HepG2 (cell line): ENCODE data around the gene CD300LB. TPM values are rescaled to one million over a fixed set of nuclear protein-coding genes. Genes with fewer than 3 reads are reported as not detected.

Experiments used
- ARNT ChIP-seq: fragments of 450-650 bp; IDR thresholded peaks from 2 replicates; pipeline ENCODE4 v1.6.1; 2017
- ATF3 ChIP-seq: sonication (generic); formaldehyde crosslinking; IDR thresholded peaks from 2 replicates; pipeline ENCODE4 v1.4.0; 2020; ENCODE audit warnings: missing genetic modification reagents
- BORCS8-MEF2B ChIP-seq: sonication (generic); formaldehyde crosslinking; IDR thresholded peaks from 2 replicates; pipeline ENCODE4 v1.8.0; 2022; ENCODE audit warnings: mild to moderate bottlenecking, missing genetic modification reagents
- BRD4 ChIP-seq: sonication (generic); formaldehyde crosslinking; IDR thresholded peaks from 2 replicates; pipeline ENCODE4 v1.4.0; 2020; ENCODE audit warnings: missing genetic modification reagents
- CREM ChIP-seq, 2 experiments: sonication (generic) in 1 of 2; formaldehyde crosslinking in 1 of 2; IDR thresholded peaks; 2 replicates each; pipeline versions ENCODE4 v1.4.0 to v1.6.1; 2016 to 2020; ENCODE audit warnings: antibody characterized with exemption in 1 of 2, mild to moderate bottlenecking in 1 of 2, missing genetic modification reagents in 1 of 2
- ERF ChIP-seq: IDR thresholded peaks from 2 replicates; pipeline ENCODE4 v1.6.1; 2018; ENCODE audit warnings: missing biosample characterization, missing genetic modification reagents
- HDAC1 ChIP-seq: sonication (generic); formaldehyde crosslinking; IDR thresholded peaks from 2 replicates; pipeline ENCODE4 v1.5.1; 2020; ENCODE audit warnings: mild to moderate bottlenecking, missing genetic modification reagents
- HMG20B ChIP-seq: conservative IDR thresholded peaks from 2 replicates; pipeline ENCODE4 v1.6.1; 2016; ENCODE audit warnings: missing genetic modification reagents, missing compliant biosample characterization
- KDM4B ChIP-seq: sonication (generic); formaldehyde crosslinking; IDR thresholded peaks from 2 replicates; pipeline ENCODE4 v1.4.0; 2020; ENCODE audit warnings: missing genetic modification reagents
- KLF9 ChIP-seq: IDR thresholded peaks from 2 replicates; pipeline ENCODE4 v1.6.1; 2016; ENCODE audit warnings: low read depth
- LCORL ChIP-seq, 2 experiments: fragments of 450-650 bp in 1 of 2; sonication (generic) in 1 of 2; formaldehyde crosslinking in 1 of 2; IDR thresholded peaks; 2 replicates each; pipeline versions ENCODE4 v1.5.0 to v1.6.1; 2017 to 2020; ENCODE audit warnings: antibody characterized with exemption in 1 of 2, missing genetic modification reagents in 1 of 2
- MIER2 ChIP-seq: IDR thresholded peaks from 2 replicates; pipeline ENCODE4 v1.6.1; 2016; ENCODE audit warnings: missing biosample characterization, missing genetic modification reagents
- MLLT10 ChIP-seq: sonication (generic); formaldehyde crosslinking; IDR thresholded peaks from 2 replicates; pipeline ENCODE4 v1.4.0; 2020; ENCODE audit warnings: missing genetic modification reagents
- MLX ChIP-seq: IDR thresholded peaks from 2 replicates; pipeline ENCODE4 v1.6.1; 2016
- MNT ChIP-seq: fragments of 450-650 bp; IDR thresholded peaks from 2 replicates; pipeline ENCODE4 v1.6.1; 2016
- NFRKB ChIP-seq: fragments of 450-650 bp; IDR thresholded peaks from 2 replicates; pipeline ENCODE4 v1.6.1; 2017
- NR2C2 ChIP-seq: sonication (generic); formaldehyde crosslinking; IDR thresholded peaks from 2 replicates; pipeline ENCODE4 v1.4.0; 2020; ENCODE audit warnings: missing genetic modification reagents, mild to moderate bottlenecking, moderate library complexity, borderline replicate concordance
- NRL ChIP-seq: sonication (generic); formaldehyde crosslinking; IDR thresholded peaks from 2 replicates; pipeline ENCODE4 v1.5.0; 2020; ENCODE audit warnings: missing genetic modification reagents, mild to moderate bottlenecking, moderate library complexity, borderline replicate concordance
- PHF5A ChIP-seq: IDR thresholded peaks from one replicate; pipeline ENCODE4 v1.6.1; 2018; ENCODE audit warnings: low read depth, missing genetic modification reagents; ENCODE audit not compliant: unreplicated experiment
- PRDM4 ChIP-seq: sonication (generic); formaldehyde crosslinking; IDR thresholded peaks from 2 replicates; pipeline ENCODE4 v1.9.0; 2021; ENCODE audit warnings: missing genetic modification reagents, borderline replicate concordance
- SNAI1 ChIP-seq: sonication (generic); formaldehyde crosslinking; IDR thresholded peaks from 2 replicates; pipeline ENCODE4 v1.5.0; 2020; ENCODE audit warnings: mild to moderate bottlenecking, missing genetic modification reagents, borderline replicate concordance
- SP1 ChIP-seq, 2 experiments: fragments of 450-650 bp in 1 of 2; sonication (generic) in 1 of 2; formaldehyde crosslinking in 1 of 2; IDR thresholded peaks; 2 replicates each; pipeline versions ENCODE4 v1.4.0 to v1.6.1; 2016 to 2020; ENCODE audit warnings: missing genetic modification reagents in 1 of 2
- SRSF1 ChIP-seq: fragments of 200-400 bp; formaldehyde crosslinking; optimal IDR thresholded peaks from 2 replicates; pipeline ENCODE3; 2017; ENCODE audit warnings: mild to moderate bottlenecking, low read depth, low read length, moderate library complexity
- TBL1XR1 ChIP-seq: fragments of 150-350 bp; IDR thresholded peaks from 2 replicates; pipeline ENCODE4 v1.6.1; 2014; ENCODE audit warnings: borderline replicate concordance, low read length; ENCODE audit not compliant: partially characterized antibody
- ZNF296 ChIP-seq: sonication (generic); formaldehyde crosslinking; conservative IDR thresholded peaks from 2 replicates; pipeline ENCODE4 v1.5.0; 2020; ENCODE audit warnings: mild to moderate bottlenecking, missing genetic modification reagents
- ZNF569 ChIP-seq: sonication (generic); formaldehyde crosslinking; IDR thresholded peaks from 2 replicates; pipeline ENCODE4 v1.5.0; 2020; ENCODE audit warnings: mild to moderate bottlenecking, missing genetic modification reagents, moderate library complexity, borderline replicate concordance
- ZNF7 ChIP-seq: IDR thresholded peaks from 2 replicates; pipeline ENCODE4 v1.6.1; 2016; ENCODE audit warnings: missing biosample characterization, missing genetic modification reagents
- ZNF792 ChIP-seq: IDR thresholded peaks from 2 replicates; pipeline ENCODE4 v1.6.1; 2016
- polyA plus RNA-seq, 8 experiments: library from polyadenylated mRNA; depleted of rRNA in 3 of 8; stranded (reverse) in 7 of 8; unstranded in 1 of 8; fragments of >200 nt; fragmentation: Illumina TruSeq in 4 of 8; extraction: Trizol in 4 of 8; gene quantifications; 2 replicates each; pipeline versions ENCODE4 v1.2.1 to v1.2.3, GENCODE V29; 2011 to 2016; ENCODE audit warnings: low read depth in 4 of 8, missing spikeins in 1 of 8, mixed read lengths in 1 of 8; ENCODE audit not compliant: insufficient read depth in 1 of 8
- total RNA-seq, 5 experiments: library from RNA; depleted of rRNA; stranded (reverse); fragments of >200 nt; fragmentation: Illumina TruSeq; extraction: Trizol; gene quantifications; 2 replicates each; pipeline ENCODE4 v1.2.3, GENCODE V29; 2016; ENCODE audit warnings: low read depth in 1 of 5

Gene CD300LB
- total and polyA plus RNA-seq, 2 of the 13 experiments (the other 11 are each of a cell fraction or from before 2014, with no cell fraction given), result not detected

- TF ChIP-seq LCORL (IDR thresholded peaks at IDR 0.05) (peak; percentile 83), LCORL (CRISPR knock-in tag; IDR thresholded peaks at IDR 0.05) (no peak), BRD4 (no peak), KLF9 (no peak), MNT (peak; percentile 99), ZNF569 (CRISPR knock-in tag) (no peak), MLX (CRISPR knock-in tag) (no peak), SNAI1 (CRISPR knock-in tag) (no peak), SP1 (IDR thresholded peaks at IDR 0.05) (no peak), SP1 (CRISPR knock-in tag; IDR thresholded peaks at IDR 0.05) (no peak), ARNT (no peak), TBL1XR1 (peak; percentile 25), ZNF792 (no peak), MIER2 (CRISPR knock-in tag) (no peak), ZNF7 (CRISPR knock-in tag) (no peak), HDAC1 (CRISPR knock-in tag) (no peak), PHF5A (CRISPR knock-in tag) (no peak), NR2C2 (CRISPR knock-in tag) (no peak), NFRKB (peak; percentile 5; the same call in 1 of the 2 replicates), ATF3 (CRISPR knock-in tag) (no peak), HMG20B (CRISPR knock-in tag) (no peak), ERF (CRISPR knock-in tag) (no peak), BORCS8-MEF2B (CRISPR knock-in tag) (no peak), ZNF296 (CRISPR knock-in tag) (no peak), NRL (CRISPR knock-in tag) (no peak), SRSF1 (no peak), KDM4B (CRISPR knock-in tag) (no peak), MLLT10 (CRISPR knock-in tag) (no peak), CREM (IDR thresholded peaks at IDR 0.05) (peak; percentile 42; the same call in 1 of the 2 replicates), CREM (CRISPR knock-in tag; IDR thresholded peaks at IDR 0.05) (no peak), PRDM4 (CRISPR knock-in tag) (no peak)
Observed at GRCh38 chr17:74513987-74514631, 17.2 kb downstream of the CD300LB start (continued).
